Hepatocyte (in vitro differentiated cells): Measurements from ENCODE around the gene RPIA. TPM values are rescaled to one million over a fixed set of nuclear protein-coding genes. Genes with fewer than 3 reads are reported as not detected.

Source experiments
- DNase-seq: peaks from one replicate; pipeline ENCODE4 v3.0.0-alpha.2; 2016; ENCODE audit warnings: low spot score
- H2AFZ ChIP-seq: fragments of 200-600 bp; sonication (generic); 2 replicates; pipeline ENCODE4 v1.6.0; 2016; ENCODE audit warnings: antibody characterized with exemption, mild to moderate bottlenecking
- H3K27ac ChIP-seq: fragments of 200-600 bp; sonication (generic); 2 replicates; pipeline ENCODE4 v1.5.1; 2016; ENCODE audit warnings: mild to moderate bottlenecking
- H3K27me3 ChIP-seq: fragments of 200-600 bp; sonication (generic); 2 replicates; pipeline ENCODE4 v1.6.1; 2016
- H3K36me3 ChIP-seq: fragments of 200-600 bp; sonication (generic); replicated peaks from 2 replicates; pipeline ENCODE4 v1.5.1; 2016; ENCODE audit warnings: low read depth; ENCODE audit not compliant: insufficient read depth
- H3K4me1 ChIP-seq: fragments of 200-600 bp; sonication (generic); 2 replicates; pipeline ENCODE4 v1.5.1; 2016; ENCODE audit warnings: mild to moderate bottlenecking, moderate library complexity; ENCODE audit not compliant: insufficient read depth
- H3K4me2 ChIP-seq: fragments of 200-600 bp; sonication (generic); 2 replicates; pipeline ENCODE4 v1.6.0; 2016
- H3K4me3 ChIP-seq: fragments of 200-600 bp; sonication (generic); 2 replicates; pipeline ENCODE4 v1.5.1; 2016; ENCODE audit warnings: mild to moderate bottlenecking
- H3K79me2 ChIP-seq: fragments of 200-600 bp; sonication (generic); 2 replicates; pipeline ENCODE4 v1.6.0; 2017; ENCODE audit warnings: mild to moderate bottlenecking
- H3K9me2 ChIP-seq: fragments of 200-600 bp; sonication (generic); replicated peaks from 2 replicates; pipeline ENCODE4 v1.6.0; 2017; ENCODE audit warnings: mild to moderate bottlenecking; ENCODE audit not compliant: insufficient read depth
- H3K9me3 ChIP-seq: fragments of 200-600 bp; sonication (generic); 2 replicates; pipeline ENCODE4 v1.5.1; 2016; ENCODE audit warnings: low read depth, mild to moderate bottlenecking
- H4K20me1 ChIP-seq: fragments of 200-600 bp; sonication (generic); 2 replicates; pipeline ENCODE4 v1.6.0; 2016; ENCODE audit warnings: mild to moderate bottlenecking; ENCODE audit not compliant: insufficient read depth, poor library complexity, severe bottlenecking
- CTCF ChIP-seq: fragments of 200-600 bp; sonication (generic); IDR thresholded peaks from 2 replicates; pipeline ENCODE4 v1.5.1; 2016; ENCODE audit warnings: antibody characterized with exemption, mild to moderate bottlenecking; ENCODE audit not compliant: poor library complexity
- EZH2 ChIP-seq: fragments of 200-600 bp; sonication (generic); IDR thresholded peaks from 2 replicates; pipeline ENCODE4 v1.6.1; 2016; ENCODE audit warnings: antibody characterized with exemption, mild to moderate bottlenecking, borderline replicate concordance
- EZH2phosphoT487 ChIP-seq: fragments of 200-600 bp; sonication (generic); IDR thresholded peaks from one replicate; pipeline ENCODE4 v1.6.1; 2018; ENCODE audit warnings: antibody characterized with exemption, mild to moderate bottlenecking, low read depth, moderate library complexity; ENCODE audit not compliant: unreplicated experiment, severe bottlenecking
- WGBS: methylation state at CpG from one replicate; pipeline ENCODE4 v1.1.6; 2016; ENCODE audit warnings: low lambda C conversion rate; ENCODE audit errors: missing lambda C conversion rate; 5-methylcytosine and 5-hydroxymethylcytosine counted together
- polyA plus RNA-seq: library from polyadenylated mRNA; unstranded; fragments of >200 nt; fragmentation: Nextera tagmentation; extraction: Ambion mirVana; gene quantifications from 2 replicates; pipeline ENCODE4 v1.2.1, GENCODE V29; 2016
- total RNA-seq: library from RNA; depleted of rRNA; stranded (reverse); fragments of >200 nt; gene quantifications from 2 replicates; pipeline ENCODE4 v1.2.3, GENCODE V29; 2014

The RPIA gene
- total and polyA plus RNA-seq, 2 experiments from 2014 or later = 7.0 to 17.6 TPM

GRCh38 chr2:88684519-88684918, 7.0 kb upstream of the RPIA start:
- Histone ChIP-seq H3K9me2 (no peaks in the 10 kb centered on the region), H3K4me3 (no peak overlapping the region), H3K4me1 (no peaks in the 10 kb centered on the region), H3K36me3 (no peaks in the 10 kb centered on the region), H2AFZ (no peak overlapping the region), H4K20me1 (no peaks in the 10 kb centered on the region), H3K27me3 (no peaks in the 10 kb centered on the region), H3K9me3 (peaks cover 5% of the 10 kb centered on the region), H3K79me2 (peaks cover under 1% of the 10 kb centered on the region), H3K4me2 (no peak overlapping the region), H3K27ac (no peak overlapping the region)
- no peak for TF ChIP-seq EZH2phosphoT487
- TF ChIP-seq EZH2 = no peak
- TF ChIP-seq CTCF = no peak
- DNase-seq = no peak
- 59% methylated on average over 2 of the region's 2 CpGs for WGBS

- Histone ChIP-seq H3K9me2 (no peaks in the 10 kb centered on the region), H4K20me1 (no peaks in the 10 kb centered on the region), H3K27ac (no peak overlapping the region), H3K79me2 (peaks cover 14% of the 10 kb centered on the region), H2AFZ (no peak overlapping the region), H3K4me1 (peaks cover 6% of the 10 kb centered on the region), H3K4me2 (no peak overlapping the region), H3K27me3 (no peaks in the 10 kb centered on the region), H3K4me3 (no peak overlapping the region), H3K9me3 (peaks cover 9% of the 10 kb centered on the region), H3K36me3 (no peaks in the 10 kb centered on the region)
- TF ChIP-seq CTCF (no peak), EZH2 (no peak), EZH2phosphoT487 (no peak)
- WGBS = 86% methylated on average over 4 of the region's 4 CpGs
- no peak for DNase-seq
Observed at GRCh38 chr2:88686320-88686719, 5.2 kb upstream of the RPIA start.

- DNase-seq = no peak
- Histone ChIP-seq H3K4me1 (peaks cover 6% of the 10 kb centered on the region), H3K27me3 (no peaks in the 10 kb centered on the region), H3K9me3 (peaks cover 9% of the 10 kb centered on the region), H3K9me2 (no peaks in the 10 kb centered on the region), H4K20me1 (no peaks in the 10 kb centered on the region), H3K36me3 (no peaks in the 10 kb centered on the region), H3K4me2 (no peak overlapping the region), H3K79me2 (peaks cover 21% of the 10 kb centered on the region), H3K27ac (no peak overlapping the region), H2AFZ (no peak overlapping the region), H3K4me3 (no peak overlapping the region)
- no peak for TF ChIP-seq CTCF
- no peak for TF ChIP-seq EZH2
- TF ChIP-seq EZH2phosphoT487 = no peak
Observed at GRCh38 chr2:88687384-88687783, 4.1 kb upstream of the RPIA start.
